Measurements from ENCODE around the gene WFDC10B. TPM values are rescaled to one million over a fixed set of nuclear protein-coding genes. Genes with fewer than 3 reads are reported as not detected.
"Not testable (repeated sequence)": the region's sequence is repeated elsewhere in the genome, so short reads cannot be mapped to it uniquely, and the experiment has no call there.

WFDC10B gene
- total and polyA plus RNA-seq, 4 donors = not detected

DNA sequence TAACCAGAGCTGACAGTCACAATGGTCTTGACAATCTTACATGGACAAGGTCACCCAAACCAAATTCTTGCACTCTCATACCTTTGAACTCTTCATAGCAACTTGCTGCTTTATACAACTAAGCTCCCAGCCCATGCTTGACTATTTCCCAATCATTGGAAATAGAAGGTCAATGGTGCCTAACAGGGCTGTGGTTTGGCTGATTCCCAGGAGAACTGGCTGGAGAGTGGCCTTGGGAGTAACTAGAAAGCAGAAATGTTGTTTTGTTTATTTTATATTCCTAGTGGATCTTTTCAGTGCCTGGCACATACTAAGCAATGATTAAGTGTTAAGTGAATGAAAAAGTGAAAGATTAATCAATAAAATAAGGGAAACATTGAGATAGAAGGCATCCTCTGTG lies 20.3 kb upstream of the WFDC10B start (continued):
- TF ChIP-seq, protein P1, sequence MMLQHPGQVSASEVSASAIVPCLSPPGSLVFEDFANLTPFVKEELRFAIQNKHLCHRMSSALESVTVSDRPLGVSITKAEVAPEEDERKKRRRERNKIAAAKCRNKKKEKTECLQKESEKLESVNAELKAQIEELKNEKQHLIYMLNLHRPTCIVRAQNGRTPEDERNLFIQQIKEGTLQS (IDR thresholded peaks at IDR 0.05) = no peak
- TF ChIP-seq, protein P2, sequence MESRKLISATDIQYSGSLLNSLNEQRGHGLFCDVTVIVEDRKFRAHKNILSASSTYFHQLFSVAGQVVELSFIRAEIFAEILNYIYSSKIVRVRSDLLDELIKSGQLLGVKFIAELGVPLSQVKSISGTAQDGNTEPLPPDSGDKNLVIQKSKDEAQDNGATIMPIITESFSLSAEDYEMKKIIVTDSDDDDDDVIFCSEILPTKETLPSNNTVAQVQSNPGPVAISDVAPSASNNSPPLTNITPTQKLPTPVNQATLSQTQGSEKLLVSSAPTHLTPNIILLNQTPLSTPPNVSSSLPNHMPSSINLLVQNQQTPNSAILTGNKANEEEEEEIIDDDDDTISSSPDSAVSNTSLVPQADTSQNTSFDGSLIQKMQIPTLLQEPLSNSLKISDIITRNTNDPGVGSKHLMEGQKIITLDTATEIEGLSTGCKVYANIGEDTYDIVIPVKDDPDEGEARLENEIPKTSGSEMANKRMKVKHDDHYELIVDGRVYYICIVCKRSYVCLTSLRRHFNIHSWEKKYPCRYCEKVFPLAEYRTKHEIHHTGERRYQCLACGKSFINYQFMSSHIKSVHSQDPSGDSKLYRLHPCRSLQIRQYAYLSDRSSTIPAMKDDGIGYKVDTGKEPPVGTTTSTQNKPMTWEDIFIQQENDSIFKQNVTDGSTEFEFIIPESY (IDR thresholded peaks at IDR 0.05) = no peak
- TF ChIP-seq TAF1 (conservative IDR thresholded peaks at IDR 0.05) = no peak

DNA sequence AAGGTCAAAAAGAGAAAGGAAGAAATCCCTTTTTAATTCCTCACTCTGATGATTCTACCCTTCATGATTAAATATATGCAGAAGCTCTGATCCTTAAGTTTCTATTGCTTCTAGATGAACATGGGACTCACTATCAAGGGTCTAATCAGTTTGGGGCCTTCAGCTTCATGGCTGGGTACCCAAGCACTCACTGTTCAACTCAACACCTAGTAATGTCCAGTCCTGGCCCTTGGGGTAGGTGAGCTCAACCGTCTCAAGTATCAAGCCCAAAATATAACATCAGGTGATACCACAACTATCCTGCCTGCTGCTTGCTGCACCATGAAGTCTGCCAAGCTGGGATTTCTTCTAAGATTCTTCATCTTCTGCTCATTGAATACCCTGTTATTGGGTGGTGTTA lies 17.2 kb upstream of the WFDC10B start, which contains the start of gene SPINT4:
Gene SPINT4 (plus strand): TSS at position 301 of the 400 bp plus-strand sequence. CDS start 21 bp downstream, at position 322.
- DNase-seq (ENCODE audit: low spot score) = no peak
- Histone ChIP-seq H3K4me3 (ENCODE audit: low read depth in 1 of 3, low read length in 3 of 3) (no peak within 1 kb of the TSS), H3K36me3 (ENCODE audit: control insufficient read depth in 4 of 4, insufficient read depth in 3 of 4, low read depth in 1 of 4, low read length in 3 of 4) (no peaks in the 10 kb centered on the region), H3K27me3 (ENCODE audit: control insufficient read depth in 4 of 4, insufficient read depth in 4 of 4, low read length in 3 of 4) (no peaks in the 10 kb centered on the region), H3K4me1 (ENCODE audit: control insufficient read depth in 4 of 4, insufficient read depth in 4 of 4, low read length in 3 of 4) (peaks cover 0 to 3% (median under 1%) of the 10 kb centered on the region in 4 donors), H3K9me3 (ENCODE audit: control insufficient read depth in 4 of 4, low read length in 3 of 4) (no peaks in the 10 kb centered on the region), H3K9ac (ENCODE audit: low read depth in 1 of 2, low read length in 2 of 2) (no peak within 1 kb of the TSS), H3K27ac (ENCODE audit: low read depth in 1 of 2, low read length in 2 of 2) (no peak within 1 kb of the TSS)
- 72% methylated on average over 1 of the region's 1 CpG for WGBS
- no peak for TF ChIP-seq YY1 (IDR thresholded peaks at IDR 0.05)
- TF ChIP-seq NR2F2 (IDR thresholded peaks at IDR 0.05) = no peak
- no peak for TF ChIP-seq HNF4A (conservative IDR thresholded peaks at IDR 0.05)
- no peak for TF ChIP-seq EGR1 (IDR thresholded peaks at IDR 0.05; ENCODE audit: low read depth in 2 of 2)
- no peak for TF ChIP-seq GABPA (IDR thresholded peaks at IDR 0.05 in 1 of 2, conservative IDR thresholded peaks at IDR 0.05 in 1 of 2)
- no peak for TF ChIP-seq TAF1 (conservative IDR thresholded peaks at IDR 0.05)
- TF ChIP-seq FOXA2 (IDR thresholded peaks at IDR 0.05) = no peak
- TF ChIP-seq, protein P3, sequence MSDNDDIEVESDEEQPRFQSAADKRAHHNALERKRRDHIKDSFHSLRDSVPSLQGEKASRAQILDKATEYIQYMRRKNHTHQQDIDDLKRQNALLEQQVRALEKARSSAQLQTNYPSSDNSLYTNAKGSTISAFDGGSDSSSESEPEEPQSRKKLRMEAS (IDR thresholded peaks at IDR 0.05) = no peak

DNA sequence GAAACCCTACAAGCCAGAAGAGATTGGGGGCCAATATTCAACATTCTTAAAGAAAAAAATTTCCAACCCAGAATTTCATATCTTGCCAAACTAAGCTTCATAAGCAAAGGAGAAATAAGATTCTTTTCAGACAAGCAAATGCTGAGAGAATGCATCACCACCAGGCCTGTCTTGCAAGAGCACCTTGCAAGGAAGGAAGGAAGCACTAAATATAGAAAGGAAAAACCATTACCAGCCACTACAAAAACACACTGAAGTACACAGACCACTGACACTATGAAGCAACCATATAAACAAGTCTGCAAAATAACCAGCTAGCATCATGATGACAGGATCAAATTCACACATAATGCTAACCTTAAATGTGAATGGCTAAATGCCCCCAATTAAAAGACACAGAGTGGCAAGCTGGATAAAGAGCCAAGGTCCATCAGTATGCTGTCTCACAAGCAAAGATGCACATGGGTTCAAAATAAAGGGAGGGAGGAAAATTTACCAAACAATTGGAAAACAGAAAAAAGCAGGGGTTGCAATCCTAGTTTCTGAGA lies 11.4 kb upstream of the WFDC10B start:
- not testable (repeated sequence) for H3K4me1 ChIP-seq (ENCODE audit: control insufficient read depth in 4 of 4, insufficient read depth in 4 of 4, low read length in 3 of 4); H3K27me3 ChIP-seq (ENCODE audit: control insufficient read depth in 4 of 4, insufficient read depth in 4 of 4, low read length in 3 of 4); H3K36me3 ChIP-seq (ENCODE audit: control insufficient read depth in 4 of 4, insufficient read depth in 3 of 4, low read depth in 1 of 4, low read length in 3 of 4); DNase-seq (ENCODE audit: low spot score); H3K9ac ChIP-seq (ENCODE audit: low read depth in 1 of 2, low read length in 2 of 2); H3K27ac ChIP-seq (ENCODE audit: low read depth in 1 of 2, low read length in 2 of 2); H3K4me3 ChIP-seq (ENCODE audit: low read depth in 1 of 3, low read length in 3 of 3); H3K9me3 ChIP-seq (ENCODE audit: control insufficient read depth in 4 of 4, low read length in 3 of 4)

DNA sequence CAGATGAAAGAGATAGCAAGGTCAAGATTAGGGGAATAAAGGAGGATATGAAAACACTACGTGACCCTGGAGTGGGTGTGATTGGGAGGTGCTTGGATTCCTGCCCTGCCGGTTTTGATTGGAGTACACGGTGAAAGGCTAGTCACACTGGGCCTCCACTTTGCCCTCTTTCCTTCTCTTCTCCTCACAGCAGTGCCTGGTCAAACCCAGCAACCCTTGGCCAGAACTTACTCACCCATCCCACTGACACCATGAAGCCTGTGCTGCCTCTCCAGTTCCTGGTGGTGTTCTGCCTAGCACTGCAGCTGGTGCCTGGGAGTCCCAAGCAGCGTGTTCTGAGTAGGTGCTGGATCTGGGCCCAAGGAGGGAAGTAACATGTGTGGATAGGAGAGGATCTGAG lies 2.9 kb downstream of the WFDC10B start, which contains the start of gene WFDC13:
Gene WFDC13 (plus strand): TSS at position 166 of the 400 bp plus-strand sequence. CDS start 86 bp downstream, at position 252.
- H3K27me3 ChIP-seq (ENCODE audit: control insufficient read depth in 4 of 4, insufficient read depth in 4 of 4, low read length in 3 of 4) = no peaks in the 10 kb centered on the region
- no peak within 1 kb of the TSS for H3K4me3 ChIP-seq (ENCODE audit: low read depth in 1 of 3, low read length in 3 of 3)
- H3K9ac ChIP-seq (ENCODE audit: low read depth in 1 of 2, low read length in 2 of 2) = no peak within 1 kb of the TSS
- no peak for DNase-seq (ENCODE audit: low spot score)
- no peak within 1 kb of the TSS for H3K27ac ChIP-seq (ENCODE audit: low read depth in 1 of 2, low read length in 2 of 2)
- no peaks in the 10 kb centered on the region for H3K9me3 ChIP-seq (ENCODE audit: control insufficient read depth in 4 of 4, low read length in 3 of 4)
- H3K4me1 ChIP-seq (ENCODE audit: control insufficient read depth in 4 of 4, insufficient read depth in 4 of 4, low read length in 3 of 4) = no peaks in the 10 kb centered on the region
- WGBS = 75% methylated on average over 4 of the region's 4 CpGs
- TF ChIP-seq, protein P4, sequence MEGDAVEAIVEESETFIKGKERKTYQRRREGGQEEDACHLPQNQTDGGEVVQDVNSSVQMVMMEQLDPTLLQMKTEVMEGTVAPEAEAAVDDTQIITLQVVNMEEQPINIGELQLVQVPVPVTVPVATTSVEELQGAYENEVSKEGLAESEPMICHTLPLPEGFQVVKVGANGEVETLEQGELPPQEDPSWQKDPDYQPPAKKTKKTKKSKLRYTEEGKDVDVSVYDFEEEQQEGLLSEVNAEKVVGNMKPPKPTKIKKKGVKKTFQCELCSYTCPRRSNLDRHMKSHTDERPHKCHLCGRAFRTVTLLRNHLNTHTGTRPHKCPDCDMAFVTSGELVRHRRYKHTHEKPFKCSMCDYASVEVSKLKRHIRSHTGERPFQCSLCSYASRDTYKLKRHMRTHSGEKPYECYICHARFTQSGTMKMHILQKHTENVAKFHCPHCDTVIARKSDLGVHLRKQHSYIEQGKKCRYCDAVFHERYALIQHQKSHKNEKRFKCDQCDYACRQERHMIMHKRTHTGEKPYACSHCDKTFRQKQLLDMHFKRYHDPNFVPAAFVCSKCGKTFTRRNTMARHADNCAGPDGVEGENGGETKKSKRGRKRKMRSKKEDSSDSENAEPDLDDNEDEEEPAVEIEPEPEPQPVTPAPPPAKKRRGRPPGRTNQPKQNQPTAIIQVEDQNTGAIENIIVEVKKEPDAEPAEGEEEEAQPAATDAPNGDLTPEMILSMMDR (IDR thresholded peaks at IDR 0.05; ENCODE audit: low read depth, low read length, missing input control) = no peak
- TF ChIP-seq, protein P3 (IDR thresholded peaks at IDR 0.05) = no peak
- TF ChIP-seq RXRA (IDR thresholded peaks at IDR 0.05) (no peak), RAD21 (IDR thresholded peaks at IDR 0.05) (no peak), JUND (IDR thresholded peaks at IDR 0.05) (no peak), HNF4G (IDR thresholded peaks at IDR 0.05) (no peak), EGR1 (IDR thresholded peaks at IDR 0.05; ENCODE audit: low read depth in 2 of 2) (no peak), HNF4A (conservative IDR thresholded peaks at IDR 0.05) (no peak), TAF1 (conservative IDR thresholded peaks at IDR 0.05) (no peak), GABPA (IDR thresholded peaks at IDR 0.05 in 1 of 2, conservative IDR thresholded peaks at IDR 0.05 in 1 of 2) (no peak)
- TF ChIP-seq, protein P1 (IDR thresholded peaks at IDR 0.05) = no peak
- TF ChIP-seq, protein P5, sequence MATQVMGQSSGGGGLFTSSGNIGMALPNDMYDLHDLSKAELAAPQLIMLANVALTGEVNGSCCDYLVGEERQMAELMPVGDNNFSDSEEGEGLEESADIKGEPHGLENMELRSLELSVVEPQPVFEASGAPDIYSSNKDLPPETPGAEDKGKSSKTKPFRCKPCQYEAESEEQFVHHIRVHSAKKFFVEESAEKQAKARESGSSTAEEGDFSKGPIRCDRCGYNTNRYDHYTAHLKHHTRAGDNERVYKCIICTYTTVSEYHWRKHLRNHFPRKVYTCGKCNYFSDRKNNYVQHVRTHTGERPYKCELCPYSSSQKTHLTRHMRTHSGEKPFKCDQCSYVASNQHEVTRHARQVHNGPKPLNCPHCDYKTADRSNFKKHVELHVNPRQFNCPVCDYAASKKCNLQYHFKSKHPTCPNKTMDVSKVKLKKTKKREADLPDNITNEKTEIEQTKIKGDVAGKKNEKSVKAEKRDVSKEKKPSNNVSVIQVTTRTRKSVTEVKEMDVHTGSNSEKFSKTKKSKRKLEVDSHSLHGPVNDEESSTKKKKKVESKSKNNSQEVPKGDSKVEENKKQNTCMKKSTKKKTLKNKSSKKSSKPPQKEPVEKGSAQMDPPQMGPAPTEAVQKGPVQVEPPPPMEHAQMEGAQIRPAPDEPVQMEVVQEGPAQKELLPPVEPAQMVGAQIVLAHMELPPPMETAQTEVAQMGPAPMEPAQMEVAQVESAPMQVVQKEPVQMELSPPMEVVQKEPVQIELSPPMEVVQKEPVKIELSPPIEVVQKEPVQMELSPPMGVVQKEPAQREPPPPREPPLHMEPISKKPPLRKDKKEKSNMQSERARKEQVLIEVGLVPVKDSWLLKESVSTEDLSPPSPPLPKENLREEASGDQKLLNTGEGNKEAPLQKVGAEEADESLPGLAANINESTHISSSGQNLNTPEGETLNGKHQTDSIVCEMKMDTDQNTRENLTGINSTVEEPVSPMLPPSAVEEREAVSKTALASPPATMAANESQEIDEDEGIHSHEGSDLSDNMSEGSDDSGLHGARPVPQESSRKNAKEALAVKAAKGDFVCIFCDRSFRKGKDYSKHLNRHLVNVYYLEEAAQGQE (IDR thresholded peaks at IDR 0.05) = no peak
- H3K36me3 ChIP-seq (ENCODE audit: control insufficient read depth in 4 of 4, insufficient read depth in 3 of 4, low read depth in 1 of 4, low read length in 3 of 4) = no peaks in the 10 kb centered on the region
